ENCODE measurements around the gene PRSS16.
A peak's percentile ranks its signal among the peaks of the same experiment; 100 is the strongest.
"Not testable (repeated sequence)": the region's sequence is repeated elsewhere in the genome, so short reads cannot be mapped to it uniquely, and the experiment has no call there.

Gene PRSS16, protein sequence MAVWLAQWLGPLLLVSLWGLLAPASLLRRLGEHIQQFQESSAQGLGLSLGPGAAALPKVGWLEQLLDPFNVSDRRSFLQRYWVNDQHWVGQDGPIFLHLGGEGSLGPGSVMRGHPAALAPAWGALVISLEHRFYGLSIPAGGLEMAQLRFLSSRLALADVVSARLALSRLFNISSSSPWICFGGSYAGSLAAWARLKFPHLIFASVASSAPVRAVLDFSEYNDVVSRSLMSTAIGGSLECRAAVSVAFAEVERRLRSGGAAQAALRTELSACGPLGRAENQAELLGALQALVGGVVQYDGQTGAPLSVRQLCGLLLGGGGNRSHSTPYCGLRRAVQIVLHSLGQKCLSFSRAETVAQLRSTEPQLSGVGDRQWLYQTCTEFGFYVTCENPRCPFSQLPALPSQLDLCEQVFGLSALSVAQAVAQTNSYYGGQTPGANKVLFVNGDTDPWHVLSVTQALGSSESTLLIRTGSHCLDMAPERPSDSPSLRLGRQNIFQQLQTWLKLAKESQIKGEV

DNA sequence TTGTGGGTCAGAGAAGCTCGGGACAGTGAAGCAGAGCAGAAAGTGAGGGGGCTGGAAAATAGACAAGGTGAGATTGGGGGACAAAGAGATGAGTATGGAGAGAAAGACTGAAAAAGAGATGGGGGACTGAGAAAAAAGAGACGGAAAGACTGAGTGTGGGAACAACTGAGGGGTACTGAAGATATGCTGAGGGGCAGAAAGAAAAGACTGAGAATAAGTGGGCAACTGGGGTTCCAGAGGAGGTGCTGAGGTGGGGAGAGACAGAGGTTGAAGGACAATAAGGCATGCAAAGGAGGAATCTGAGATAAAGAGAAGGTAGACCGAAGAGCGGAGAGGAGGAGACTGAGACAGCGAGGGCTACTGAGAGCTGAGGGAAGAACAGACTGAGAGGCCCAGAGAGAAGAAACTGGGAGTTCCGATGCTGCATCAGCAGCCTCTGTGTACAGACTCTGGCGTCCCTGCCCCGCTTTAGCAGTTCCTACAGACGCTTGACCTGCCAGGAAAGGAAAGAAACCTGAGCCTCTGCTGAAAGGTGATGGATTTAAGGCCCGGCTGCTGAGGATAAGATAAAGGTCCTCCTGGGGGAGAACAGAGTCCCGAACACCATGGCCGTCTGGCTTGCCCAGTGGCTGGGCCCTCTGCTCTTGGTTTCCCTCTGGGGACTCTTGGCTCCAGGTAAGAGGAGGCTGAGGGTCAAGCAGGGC, at the start of gene PRSS16:
Gene PRSS16, plus strand, starts transcription at position 569 of the 704 bp plus-strand sequence. Its CDS starts 37 bp downstream, at position 606.
- FAIRE-seq (no peak), DNase-seq (ENCODE audit: extremely low spot score, insufficient read length, low read depth) (no peak)

DNA sequence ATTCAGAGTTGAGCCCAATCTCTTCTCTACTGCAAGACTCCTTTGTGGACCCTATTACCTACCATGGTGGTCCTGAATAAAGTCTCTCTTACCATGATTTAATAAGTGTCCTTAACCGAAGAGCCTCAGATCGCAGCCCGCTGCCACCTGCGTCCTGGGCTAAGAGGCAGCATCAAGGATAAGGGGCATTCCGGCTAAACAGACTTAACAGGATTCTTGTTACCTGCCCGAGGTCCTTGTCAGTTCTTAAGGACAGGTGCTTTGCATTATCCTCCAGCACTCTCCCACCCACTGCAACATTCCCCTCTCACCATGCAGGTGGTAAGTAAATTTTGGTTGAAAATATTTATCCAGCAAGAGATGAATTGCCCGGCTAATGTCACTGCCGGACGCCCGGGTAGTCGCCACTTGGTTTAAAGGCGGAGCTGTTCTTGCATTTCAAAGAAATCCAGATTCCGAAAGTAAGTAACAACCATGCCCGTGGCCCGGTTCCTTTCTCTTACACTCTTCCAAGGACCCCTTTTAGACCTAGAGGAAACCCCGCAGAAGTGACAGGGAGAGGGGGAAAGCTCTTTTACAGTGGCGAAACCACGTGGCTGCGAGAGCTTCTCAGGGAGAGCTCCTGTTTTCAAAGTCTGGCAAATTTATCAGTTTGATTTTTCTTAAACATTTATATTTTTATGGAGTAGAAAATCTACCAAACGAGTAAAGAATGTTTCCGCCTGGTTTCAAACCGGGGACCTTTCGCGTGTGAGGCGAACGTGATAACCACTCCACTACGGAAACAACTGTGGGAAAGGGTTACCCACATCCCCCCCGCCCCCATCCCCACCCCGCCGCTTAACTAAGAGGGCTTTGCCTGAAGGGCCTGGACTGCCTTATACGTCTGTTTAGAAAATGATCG, 41.9 kb upstream of the PRSS16 start:
- FAIRE-seq, result no peak
- no peak for DNase-seq (ENCODE audit: extremely low spot score, insufficient read length, low read depth)

DNA sequence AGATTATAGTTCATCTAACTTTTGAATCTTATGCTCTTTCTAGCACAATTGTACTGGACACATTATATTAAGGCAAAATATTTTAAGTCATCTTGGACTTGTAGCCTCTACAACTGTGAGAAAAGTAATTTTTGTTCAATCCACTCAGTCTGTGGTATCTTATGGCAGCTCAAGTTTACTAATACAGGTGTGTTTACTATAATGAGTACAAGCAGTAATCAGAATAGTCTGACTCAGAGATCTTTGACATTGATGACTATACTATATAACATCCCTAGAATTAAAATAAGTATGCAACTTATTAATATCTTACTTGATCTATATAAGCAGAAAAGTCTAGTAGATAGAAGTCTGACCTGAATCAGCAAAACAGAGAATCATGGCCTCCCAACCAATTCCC, 40.7 kb upstream of the PRSS16 start:
- no peak for DNase-seq (ENCODE audit: extremely low spot score, insufficient read length, low read depth)
- FAIRE-seq, result no peak

DNA sequence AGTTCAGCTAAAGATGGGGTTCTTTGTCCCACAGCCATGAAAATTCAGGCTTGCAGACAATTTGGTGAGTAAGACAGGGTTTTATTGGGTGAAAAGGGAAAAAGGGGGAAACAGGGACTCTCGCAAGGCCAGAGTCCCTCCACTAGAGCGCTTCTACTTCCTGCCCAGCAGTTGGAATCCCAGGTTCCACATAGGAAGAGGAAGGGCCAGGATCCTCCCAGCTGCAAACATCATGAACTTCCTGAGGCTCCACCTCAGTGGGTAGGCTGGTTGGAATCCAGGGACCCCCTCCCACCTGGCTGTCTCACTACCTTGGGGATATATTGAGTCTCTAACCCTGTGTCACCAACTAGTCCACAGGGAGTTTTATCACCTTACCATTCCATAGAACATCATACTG, 39.5 kb upstream of the PRSS16 start:
- DNase-seq (ENCODE audit: extremely low spot score, insufficient read length, low read depth), result no peak
- FAIRE-seq, result no peak

DNA sequence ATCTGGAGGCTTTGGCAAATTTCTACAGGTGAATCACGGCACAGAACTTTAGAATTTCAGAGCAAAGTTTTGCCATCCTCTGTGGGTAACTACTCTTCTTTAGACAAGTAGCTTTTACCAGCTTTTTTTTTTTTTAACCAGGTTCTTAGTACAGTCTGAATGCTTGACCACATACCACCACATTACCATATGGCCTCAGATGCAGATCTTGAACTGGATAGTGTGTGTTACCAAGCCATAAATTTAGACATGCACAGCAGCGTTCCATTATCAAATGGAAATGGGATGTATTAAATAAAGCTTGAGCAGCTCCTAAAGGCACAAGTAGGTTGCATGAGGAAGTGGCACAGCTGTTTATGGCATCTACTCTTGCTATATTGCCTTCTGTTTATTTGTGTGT, 38.3 kb upstream of the PRSS16 start:
- FAIRE-seq, result no peak
- DNase-seq (ENCODE audit: extremely low spot score, insufficient read length, low read depth), result no peak

DNA sequence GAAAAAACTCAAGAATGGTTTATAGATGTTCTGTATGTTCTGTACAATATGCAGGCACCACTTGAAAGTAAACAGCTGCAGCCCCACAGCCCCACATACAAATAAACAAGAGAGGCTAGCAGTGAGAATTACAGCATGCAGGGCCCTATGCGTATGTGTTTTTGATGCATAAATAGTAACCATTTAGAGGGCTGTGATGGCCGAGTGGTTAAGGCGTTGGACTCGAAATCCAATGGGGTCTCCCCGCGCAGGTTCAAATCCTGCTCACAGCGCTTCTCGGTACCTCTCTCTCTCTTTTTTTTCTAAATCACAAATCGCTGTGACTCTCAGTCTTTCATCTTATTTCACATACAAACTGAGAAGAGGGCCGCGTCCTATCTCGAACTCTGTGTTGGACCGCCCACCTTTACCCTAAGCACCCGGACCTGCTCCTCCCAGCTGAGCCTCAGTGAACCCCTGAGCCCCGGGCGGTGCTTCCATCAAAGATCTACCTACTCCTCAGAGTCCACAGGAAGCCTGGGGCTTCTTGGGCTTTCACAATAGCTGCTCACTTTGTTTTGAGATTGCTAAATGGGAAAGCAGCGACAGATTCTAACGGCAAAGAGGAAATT, 37.7 kb upstream of the PRSS16 start:
- DNase-seq (ENCODE audit: extremely low spot score, insufficient read length, low read depth) (no peak), FAIRE-seq (no peak)

DNA sequence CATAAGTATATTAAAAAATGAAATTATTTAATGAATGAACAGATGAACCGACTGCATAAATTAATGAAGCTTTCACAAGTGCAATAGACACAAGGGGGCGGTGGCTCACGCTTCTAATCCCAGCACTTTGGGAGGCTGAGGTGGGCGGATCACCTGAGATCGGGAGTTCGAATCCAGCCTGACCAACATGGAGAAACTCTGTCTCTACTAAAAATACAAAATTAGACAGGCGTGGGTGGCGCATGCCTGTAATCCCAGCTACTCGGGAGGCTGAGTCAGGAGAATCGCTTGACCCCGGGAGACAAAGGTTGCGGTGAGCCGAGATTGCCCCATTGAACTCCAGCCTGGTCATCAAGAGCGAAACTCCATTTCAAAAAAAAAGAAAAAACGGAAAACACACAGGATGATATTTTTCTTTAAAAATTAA, 34.4 kb upstream of the PRSS16 start:
- DNase-seq (ENCODE audit: extremely low spot score, insufficient read length, low read depth); FAIRE-seq: not testable (repeated sequence)

DNA sequence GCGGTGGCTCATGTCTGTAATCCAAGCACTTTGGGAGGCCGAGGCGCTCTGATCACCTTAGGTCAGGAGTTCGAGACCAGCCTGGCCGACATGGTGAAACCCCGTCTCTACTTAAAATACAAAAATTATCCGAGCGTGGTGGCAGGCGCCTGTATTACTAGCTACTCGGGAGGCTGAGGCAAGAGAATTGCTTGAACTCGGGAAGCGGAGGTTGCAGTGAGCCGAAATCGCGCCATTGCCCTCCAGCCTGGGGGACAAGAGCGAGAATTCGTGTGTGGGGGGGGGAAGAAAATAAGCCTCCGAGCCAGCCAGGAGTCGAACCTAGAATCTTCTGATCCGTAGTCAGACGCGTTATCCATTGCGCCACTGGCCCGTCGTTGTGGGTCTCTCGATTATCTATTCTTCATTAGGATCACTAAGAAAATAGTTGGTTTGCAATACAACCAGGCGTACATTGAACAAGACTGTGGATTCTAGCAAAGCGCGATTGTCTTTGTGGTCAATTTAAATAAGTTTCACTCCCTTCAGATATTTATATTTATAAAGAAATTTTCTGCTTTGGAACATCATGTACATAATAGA, 33.9 kb upstream of the PRSS16 start:
- FAIRE-seq, result no peak
- DNase-seq (ENCODE audit: extremely low spot score, insufficient read length, low read depth), result no peak

DNA sequence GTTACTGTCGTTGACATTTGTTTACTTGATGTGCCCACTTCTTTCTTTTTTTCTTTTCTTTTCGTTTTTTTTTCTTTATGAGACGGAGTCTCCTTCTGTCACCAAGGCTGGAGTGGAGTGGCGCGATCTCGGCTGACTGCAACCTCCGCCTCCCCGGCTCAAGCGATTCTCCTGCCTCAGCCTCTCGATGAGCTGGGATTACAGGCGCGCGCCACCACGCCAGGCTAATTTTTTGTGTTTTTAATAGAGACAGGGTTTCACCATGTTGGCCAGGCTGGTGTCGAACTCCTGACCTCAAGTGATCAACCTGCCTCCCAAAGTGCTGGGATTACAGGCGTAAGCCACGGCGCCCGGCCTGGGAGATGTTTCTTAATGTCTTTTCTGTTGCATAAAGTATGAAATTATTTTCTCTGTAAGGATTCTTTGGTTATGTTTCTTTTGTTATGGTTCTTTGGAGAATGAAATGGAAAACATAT, 33.3 kb upstream of the PRSS16 start:
- FAIRE-seq, result no peak
- no peak for DNase-seq (ENCODE audit: extremely low spot score, insufficient read length, low read depth)

DNA sequence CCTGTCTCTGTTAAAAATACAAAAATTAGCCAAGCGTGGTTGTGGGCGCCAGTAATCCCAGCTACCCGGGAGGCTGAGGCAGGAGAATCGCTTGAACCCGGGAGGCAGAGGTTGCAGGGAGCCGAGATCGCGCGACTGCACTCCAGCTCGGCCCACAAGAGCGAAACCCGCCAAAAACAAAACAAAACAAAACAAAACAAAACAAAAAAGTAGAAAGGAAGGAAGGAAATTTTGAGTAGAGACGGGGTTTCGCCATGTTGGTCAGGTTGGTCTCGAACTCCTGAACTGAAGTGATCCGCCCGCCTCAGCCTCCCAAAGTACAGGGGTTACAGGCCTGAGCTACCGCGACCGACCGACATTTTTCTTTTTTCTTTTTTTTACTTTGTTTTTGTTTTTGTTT, 30.6 kb upstream of the PRSS16 start:
- DNase-seq (ENCODE audit: extremely low spot score, insufficient read length, low read depth), result no peak
- no peak for FAIRE-seq

DNA sequence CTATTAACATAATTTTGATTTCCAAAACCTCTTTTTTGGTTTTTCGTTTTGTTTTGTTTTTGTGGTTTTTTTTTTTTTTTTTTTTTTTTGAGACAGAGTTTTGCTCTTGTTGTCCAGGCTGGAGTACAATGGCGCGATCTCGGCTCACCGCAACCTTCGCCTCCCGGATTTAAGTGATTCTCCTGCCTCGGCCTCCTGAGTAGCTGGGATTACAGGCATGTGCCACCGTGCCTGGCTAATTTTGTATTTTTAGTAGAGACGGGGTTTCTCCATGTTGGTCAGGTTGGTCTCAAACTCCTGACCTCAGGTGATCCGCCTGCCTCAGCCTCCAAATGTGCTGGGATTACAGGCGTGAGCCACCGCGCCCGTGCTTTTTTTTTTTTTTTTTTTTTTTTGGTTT, 24.5 kb upstream of the PRSS16 start:
- not testable (repeated sequence) for FAIRE-seq

DNA sequence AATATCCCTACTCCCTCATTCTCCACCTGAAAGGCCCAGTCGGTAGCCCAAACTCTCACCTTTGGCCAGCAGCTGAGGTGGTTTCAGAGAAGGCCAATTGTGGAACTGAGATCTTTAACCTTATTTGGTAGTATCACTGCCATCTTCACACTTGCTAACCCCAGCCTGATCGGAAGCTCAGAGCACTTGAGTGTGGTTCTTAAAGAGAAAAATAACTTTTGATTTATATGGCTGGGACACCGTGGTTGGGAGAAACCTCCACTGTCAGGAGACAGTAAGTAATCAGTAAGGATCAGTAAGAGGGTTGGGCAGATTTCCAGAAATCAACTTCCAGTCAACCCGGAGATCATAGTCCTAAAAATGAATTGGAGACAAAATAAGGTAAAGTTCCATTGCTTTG, 22.8 kb upstream of the PRSS16 start:
- no peak for DNase-seq (ENCODE audit: extremely low spot score, insufficient read length, low read depth)
- FAIRE-seq, result no peak

More for the DNA sequence above, 24.5 kb upstream of the PRSS16 start:
- not testable (repeated sequence) for DNase-seq (ENCODE audit: extremely low spot score, insufficient read length, low read depth)

DNA sequence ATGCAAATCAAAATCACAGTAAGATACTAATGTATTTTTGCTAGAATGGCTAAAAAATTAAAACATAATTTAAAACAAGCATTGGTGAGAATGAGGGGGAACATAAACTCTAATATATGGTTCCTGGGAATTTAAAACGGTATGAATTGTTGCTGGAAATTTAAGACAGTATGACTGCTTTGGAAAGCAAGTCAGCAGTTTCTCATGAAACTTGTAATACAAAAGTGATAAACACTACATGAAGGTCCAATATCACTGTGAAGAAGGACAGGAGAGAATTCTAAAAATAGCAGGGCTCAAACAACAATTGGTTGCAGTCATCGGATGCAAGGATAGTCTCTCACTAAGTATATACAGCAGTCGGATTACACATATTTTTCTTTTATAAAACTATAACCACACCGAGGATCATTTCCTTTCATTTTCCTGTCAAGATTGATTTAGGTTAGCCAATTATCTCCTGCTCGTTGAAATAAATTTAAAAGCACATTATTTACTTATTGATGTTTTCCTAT, 18.5 kb upstream of the PRSS16 start:
- DNase-seq (ENCODE audit: extremely low spot score, insufficient read length, low read depth), result no peak
- FAIRE-seq, result no peak

DNA sequence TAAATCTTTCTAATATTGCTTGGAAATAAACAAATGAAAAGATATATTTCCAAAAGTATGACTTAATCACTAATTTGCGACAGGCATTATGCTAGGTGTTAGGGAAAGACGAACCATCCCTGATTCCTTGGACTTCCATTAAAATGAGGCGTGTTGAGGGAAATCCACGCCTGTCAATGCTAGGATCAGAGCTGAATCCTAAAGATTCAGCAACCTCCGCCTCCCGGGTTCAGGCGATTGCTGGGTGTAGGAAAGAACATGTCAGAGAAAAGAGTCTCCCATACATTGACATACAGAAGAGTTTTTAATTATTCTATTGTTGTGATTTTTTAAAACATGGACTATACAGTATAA, 16.8 kb upstream of the PRSS16 start:
- FAIRE-seq (no peak), DNase-seq (ENCODE audit: extremely low spot score, insufficient read length, low read depth) (no peak)

DNA sequence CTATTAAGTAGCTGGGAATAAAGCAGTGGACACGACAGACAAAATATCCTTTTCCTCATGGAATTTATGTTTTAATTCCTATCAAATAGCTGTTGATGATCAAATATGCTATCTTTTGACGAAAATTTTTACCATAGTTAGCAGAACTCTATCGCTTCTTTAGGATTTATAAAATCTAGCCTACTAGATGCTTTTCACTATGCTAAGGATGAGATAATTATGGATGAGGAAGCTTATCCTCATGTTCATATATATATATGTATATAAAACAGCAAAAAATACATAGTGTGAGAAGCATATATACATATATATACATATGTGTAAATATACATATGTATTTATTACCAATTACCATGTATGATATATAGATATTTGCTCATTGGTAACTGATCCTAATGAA, 12.9 kb upstream of the PRSS16 start:
- FAIRE-seq (no peak), DNase-seq (ENCODE audit: extremely low spot score, insufficient read length, low read depth) (no peak)

DNA sequence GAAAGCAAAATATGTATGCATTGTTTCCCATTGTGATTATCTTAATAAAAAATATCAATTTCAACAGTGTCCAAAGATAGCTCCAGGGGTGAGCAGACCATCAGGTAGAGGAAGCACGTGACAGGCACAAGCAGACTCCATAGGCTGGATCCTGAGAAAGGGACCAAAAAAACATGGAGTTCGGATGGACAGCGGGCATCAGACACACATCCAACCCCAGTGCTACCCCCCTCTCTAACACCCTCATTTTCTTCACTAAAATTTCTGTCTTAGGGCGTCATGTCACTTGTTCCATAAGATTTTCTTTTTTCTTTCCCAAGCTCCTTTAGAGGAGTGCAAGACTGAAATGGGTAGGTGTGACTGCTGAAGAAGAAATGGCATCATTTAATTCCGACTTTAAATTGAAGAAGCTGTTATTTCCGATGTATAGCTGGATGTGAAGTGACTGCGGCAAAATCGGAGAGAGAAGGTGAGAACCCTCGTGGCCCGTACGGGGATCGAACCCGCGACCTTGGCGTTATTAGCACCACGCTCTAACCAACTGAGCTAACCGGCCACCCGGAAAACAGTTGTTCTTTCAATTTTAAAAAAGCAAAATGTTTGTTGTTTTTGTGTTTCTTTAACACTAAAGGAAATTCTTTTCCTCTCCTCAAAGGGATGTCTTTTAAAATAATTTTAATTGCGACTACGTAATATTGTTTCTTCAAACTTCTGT, 10.3 kb upstream of the PRSS16 start:
- FAIRE-seq (peak; percentile 15), DNase-seq (ENCODE audit: extremely low spot score, insufficient read length, low read depth) (no peak)

DNA sequence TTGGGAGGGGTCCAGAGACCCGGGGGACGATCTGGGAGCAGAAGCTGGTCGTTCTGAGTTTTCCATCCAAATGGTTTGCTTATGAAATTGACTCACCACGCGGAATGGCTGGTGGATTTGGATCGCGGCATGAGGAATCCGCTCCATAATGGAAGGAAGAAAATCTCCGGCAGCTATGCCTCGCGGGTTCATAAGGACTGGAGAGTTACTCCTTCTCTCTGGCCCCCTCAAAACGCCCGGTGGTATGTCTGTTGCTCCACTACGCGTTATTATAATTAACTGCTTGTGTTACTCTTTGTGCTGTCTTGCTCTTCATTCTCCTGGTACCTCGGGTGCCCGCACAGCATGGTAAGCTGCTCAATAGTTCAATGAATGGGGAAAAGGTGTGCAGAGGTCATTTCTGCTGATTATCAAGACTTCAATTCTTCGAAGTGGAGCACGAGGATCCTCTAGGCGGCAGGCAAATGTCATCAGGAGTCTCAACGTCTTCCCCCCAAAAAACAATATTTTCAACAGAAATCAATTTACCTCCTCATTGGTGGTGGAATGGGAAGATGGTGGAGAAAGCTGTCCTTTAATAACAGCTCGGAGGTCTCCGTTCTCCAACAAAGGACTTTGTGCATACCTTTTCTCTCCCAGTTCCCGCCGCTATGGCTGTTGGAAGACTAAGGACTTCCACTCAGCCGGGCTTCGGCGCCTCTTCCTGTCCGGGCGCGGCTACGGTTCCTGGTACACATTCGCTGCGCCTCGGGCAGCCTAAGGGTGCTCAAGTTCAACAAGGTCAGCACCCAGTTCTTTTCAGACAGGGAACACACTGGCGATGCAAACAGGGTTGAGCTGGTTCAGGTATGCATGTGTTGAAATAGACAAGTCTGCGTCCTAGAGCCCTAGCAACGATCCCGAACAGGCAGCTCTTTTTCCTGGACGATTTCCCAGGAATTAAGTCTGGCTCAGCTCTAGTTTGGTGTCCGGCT, 9.2 kb upstream of the PRSS16 start:
- no peak for FAIRE-seq
- no peak for DNase-seq (ENCODE audit: extremely low spot score, insufficient read length, low read depth)

Measured in GM18507 (cell line).